ENCODE measurements around the gene HES1.

GRCh38 chr3:194098081-194098842 lies 37.7 kb upstream of the HES1 start:
- no peak for TF ChIP-seq TAF1 (IDR thresholded peaks at IDR 0.05; ENCODE audit: borderline replicate concordance, low read depth, low read length)
- TF ChIP-seq CTCF (IDR thresholded peaks at IDR 0.05 in 2 of 3, conservative IDR thresholded peaks at IDR 0.05 in 1 of 3; ENCODE audit: control insufficient read depth in 2 of 3, extremely low read depth in 1 of 3, insufficient read depth in 1 of 3, low read depth in 3 of 3, low read length in 3 of 3): no peak
- TF ChIP-seq EZH2 (IDR thresholded peaks at IDR 0.05; ENCODE audit: borderline replicate concordance, control insufficient read depth, low read depth, low read length): no peak
- TF ChIP-seq ZBTB33 (IDR thresholded peaks at IDR 0.05): no peak
- TF ChIP-seq NFYA (IDR thresholded peaks at IDR 0.05; ENCODE audit: borderline replicate concordance, low read depth, low read length): no peak
- no peak for TF ChIP-seq EP300 (IDR thresholded peaks at IDR 0.05; ENCODE audit: borderline replicate concordance in 1 of 2, control insufficient read depth in 1 of 2, low read depth in 2 of 2, low read length in 2 of 2)
- TF ChIP-seq TBL1XR1 (IDR thresholded peaks at IDR 0.05; ENCODE audit: low read depth, low read length): no peak

Data from GM12878 (cell line).